Measurements from ENCODE around the gene LBP. TPM values are rescaled to one million over a fixed set of nuclear protein-coding genes. Genes with fewer than 3 reads are reported as not detected.
A peak's percentile ranks its signal among the peaks of the same experiment; 100 is the strongest.

Gene LBP
- total and polyA plus RNA-seq, 2 donors from 2014 or later, result 1.2 to 2.3 TPM

- H3K9ac ChIP-seq (ENCODE audit: low read length in 3 of 3), result no peak overlapping the region
- no peaks in the 10 kb centered on the region for H3K27me3 ChIP-seq (ENCODE audit: control insufficient read depth, insufficient read depth, low read length)
- peak overlapping the region in 2 of 3 donors; percentile 41 to 43 for H3K4me3 ChIP-seq (ENCODE audit: low read length in 3 of 3)
- peak overlapping the region; percentile 43 to 54 for H3K27ac ChIP-seq (ENCODE audit: low read depth in 2 of 2, low read length in 2 of 2)
- intact Hi-C loops (cut with DNase I), result no loop called here
- no peak for TF ChIP-seq CTCF (IDR thresholded peaks at IDR 0.05; ENCODE audit: borderline replicate concordance, extremely low read depth, insufficient read depth)
- H3K4me1 ChIP-seq (ENCODE audit: control insufficient read depth in 2 of 3, insufficient read depth in 2 of 3, low read depth in 1 of 3, low read length in 3 of 3), result peaks cover 0 to 15% (median 7%) of the 10 kb centered on the region in 3 donors
- no peaks in the 10 kb centered on the region for H3K36me3 ChIP-seq (ENCODE audit: control insufficient read depth in 2 of 3, insufficient read depth in 3 of 3, low read length in 3 of 3)
- no peaks in the 10 kb centered on the region for H3K9me3 ChIP-seq (ENCODE audit: control insufficient read depth in 2 of 3, insufficient read depth in 1 of 3, low read length in 3 of 3)
- peak; percentile 84 to 97 (median 87) for DNase-seq
- FAIRE-seq, result no peak
Measured at GRCh38 chr20:38343311-38344106, 2.8 kb upstream of the LBP start.

GRCh38 chr20:38344107-38344701 lies 2.1 kb upstream of the LBP start:
- no peak for TF ChIP-seq CTCF (IDR thresholded peaks at IDR 0.05; ENCODE audit: borderline replicate concordance, extremely low read depth, insufficient read depth)
- DNase-seq (no peak), FAIRE-seq (no peak)
- H3K4me3 ChIP-seq (ENCODE audit: low read length in 3 of 3), result no peak overlapping the region
- peaks cover 0 to 15% (median 7%) of the 10 kb centered on the region in 3 donors for H3K4me1 ChIP-seq (ENCODE audit: control insufficient read depth in 2 of 3, insufficient read depth in 2 of 3, low read depth in 1 of 3, low read length in 3 of 3)
- intact Hi-C loops (cut with DNase I), result no loop called here
- H3K27ac ChIP-seq (ENCODE audit: low read depth in 2 of 2, low read length in 2 of 2), result no peak overlapping the region
- no peaks in the 10 kb centered on the region for H3K36me3 ChIP-seq (ENCODE audit: control insufficient read depth in 2 of 3, insufficient read depth in 3 of 3, low read length in 3 of 3)
- H3K9me3 ChIP-seq (ENCODE audit: control insufficient read depth in 2 of 3, insufficient read depth in 1 of 3, low read length in 3 of 3), result no peaks in the 10 kb centered on the region
- H3K27me3 ChIP-seq (ENCODE audit: control insufficient read depth, insufficient read depth, low read length), result no peaks in the 10 kb centered on the region
- no peak overlapping the region for H3K9ac ChIP-seq (ENCODE audit: low read length in 3 of 3)

- no peaks in the 10 kb centered on the region for H3K9me3 ChIP-seq (ENCODE audit: control insufficient read depth in 2 of 3, insufficient read depth in 1 of 3, low read length in 3 of 3)
- H3K4me1 ChIP-seq (ENCODE audit: control insufficient read depth in 2 of 3, insufficient read depth in 2 of 3, low read depth in 1 of 3, low read length in 3 of 3), result peaks cover 0 to 15% (median 7%) of the 10 kb centered on the region in 3 donors
- intact Hi-C loops (cut with DNase I), result no loop called here
- H3K9ac ChIP-seq (ENCODE audit: low read length in 3 of 3), result no peak overlapping the region
- no peaks in the 10 kb centered on the region for H3K27me3 ChIP-seq (ENCODE audit: control insufficient read depth, insufficient read depth, low read length)
- no peak for TF ChIP-seq CTCF (IDR thresholded peaks at IDR 0.05; ENCODE audit: borderline replicate concordance, extremely low read depth, insufficient read depth)
- H3K27ac ChIP-seq (ENCODE audit: low read depth in 2 of 2, low read length in 2 of 2), result peak overlapping the region; percentile 40 to 43
- H3K4me3 ChIP-seq (ENCODE audit: low read length in 3 of 3), result no peak overlapping the region
- H3K36me3 ChIP-seq (ENCODE audit: control insufficient read depth in 2 of 3, insufficient read depth in 3 of 3, low read length in 3 of 3), result no peaks in the 10 kb centered on the region
- FAIRE-seq (no peak), DNase-seq (no peak)
Measured at GRCh38 chr20:38345643-38346042, 639 bp upstream of the LBP start.

Data from kidney (tissue), 14 donors.